Stimulated activated CD4-positive, alpha-beta T cell treated with anti-CD3 and anti-CD28 coated beads, Interleukin-1b, Interleukin-23, amount 100 ng/mL, for 1 hour (primary cell): ENCODE results near the gene PRODH2.

ENCODE experiments used
- DNase-seq, 2 donors: peaks; one replicate each; pipeline ENCODE4 v3.0.0-alpha.2; 2020; ENCODE audit warnings: low read depth in 2 of 2

PRODH2 gene, protein sequence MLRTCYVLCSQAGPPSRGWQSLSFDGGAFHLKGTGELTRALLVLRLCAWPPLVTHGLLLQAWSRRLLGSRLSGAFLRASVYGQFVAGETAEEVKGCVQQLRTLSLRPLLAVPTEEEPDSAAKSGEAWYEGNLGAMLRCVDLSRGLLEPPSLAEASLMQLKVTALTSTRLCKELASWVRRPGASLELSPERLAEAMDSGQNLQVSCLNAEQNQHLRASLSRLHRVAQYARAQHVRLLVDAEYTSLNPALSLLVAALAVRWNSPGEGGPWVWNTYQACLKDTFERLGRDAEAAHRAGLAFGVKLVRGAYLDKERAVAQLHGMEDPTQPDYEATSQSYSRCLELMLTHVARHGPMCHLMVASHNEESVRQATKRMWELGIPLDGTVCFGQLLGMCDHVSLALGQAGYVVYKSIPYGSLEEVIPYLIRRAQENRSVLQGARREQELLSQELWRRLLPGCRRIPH

DNA sequence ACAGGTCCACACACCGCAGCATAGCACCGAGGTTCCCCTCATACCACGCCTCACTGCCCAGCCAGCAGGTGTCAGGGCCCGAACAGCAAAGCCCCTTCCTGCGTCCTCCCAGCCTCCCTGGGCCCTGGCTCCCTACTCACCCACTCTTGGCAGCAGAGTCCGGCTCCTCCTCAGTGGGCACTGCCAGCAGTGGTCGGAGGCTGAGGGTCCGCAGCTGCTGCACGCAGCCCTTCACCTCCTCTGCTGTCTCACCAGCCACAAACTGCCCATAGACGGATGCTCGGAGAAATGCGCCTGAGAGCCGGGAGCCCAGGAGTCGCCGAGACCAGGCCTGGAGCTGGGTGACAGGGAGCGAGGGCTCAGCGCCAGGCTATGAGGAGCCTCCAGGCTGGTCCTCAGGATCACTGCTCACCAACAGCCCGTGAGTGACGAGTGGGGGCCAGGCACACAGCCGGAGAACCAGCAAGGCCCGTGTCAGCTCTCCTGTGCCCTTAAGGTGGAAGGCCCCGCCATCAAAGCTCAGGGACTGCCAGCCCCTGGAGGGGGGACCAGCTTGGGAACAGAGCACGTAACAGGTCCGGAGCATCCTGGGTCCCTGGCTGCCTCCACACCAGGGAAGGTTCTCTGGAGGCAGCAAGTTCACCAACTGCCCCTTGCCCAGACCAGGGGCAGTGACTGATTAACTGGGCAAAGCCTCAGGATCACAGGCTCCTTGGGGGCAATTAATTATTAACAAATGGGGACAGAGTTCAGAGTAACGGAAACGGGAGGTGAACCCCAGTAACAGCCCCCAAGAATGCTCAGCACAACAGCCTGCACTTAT lies at the start of gene PRODH2:
Gene PRODH2 (minus strand): TSS at position 626 of the 823 bp plus-strand sequence. CDS start 40 bp downstream, at position 586.
- no peak for DNase-seq

DNA sequence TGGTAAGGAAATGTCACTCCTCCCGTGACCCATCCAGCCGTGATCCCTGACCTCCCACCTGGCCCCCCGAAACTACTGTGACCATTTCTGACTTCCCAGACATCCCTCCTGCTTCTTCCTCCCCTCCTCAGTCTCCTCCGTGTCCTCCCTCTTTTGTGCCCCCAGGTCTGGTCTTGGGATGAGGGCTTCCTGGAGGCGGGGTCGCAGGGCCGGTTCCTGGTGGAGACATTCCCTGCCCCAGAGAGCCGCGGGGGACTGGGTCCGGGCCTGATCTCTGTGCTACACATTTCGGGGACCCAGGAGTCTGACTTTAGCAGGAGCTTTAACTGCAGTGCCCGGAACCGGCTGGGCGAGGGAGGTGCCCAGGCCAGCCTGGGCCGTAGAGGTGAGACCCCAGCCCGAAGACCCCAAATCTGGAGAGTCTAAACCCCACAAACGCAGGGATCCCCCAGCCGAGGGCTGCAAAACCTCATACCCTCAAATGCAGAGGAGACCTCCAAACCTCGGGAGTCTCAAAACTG lies 49.1 kb upstream of the PRODH2 start:
- no peak for DNase-seq

DNA sequence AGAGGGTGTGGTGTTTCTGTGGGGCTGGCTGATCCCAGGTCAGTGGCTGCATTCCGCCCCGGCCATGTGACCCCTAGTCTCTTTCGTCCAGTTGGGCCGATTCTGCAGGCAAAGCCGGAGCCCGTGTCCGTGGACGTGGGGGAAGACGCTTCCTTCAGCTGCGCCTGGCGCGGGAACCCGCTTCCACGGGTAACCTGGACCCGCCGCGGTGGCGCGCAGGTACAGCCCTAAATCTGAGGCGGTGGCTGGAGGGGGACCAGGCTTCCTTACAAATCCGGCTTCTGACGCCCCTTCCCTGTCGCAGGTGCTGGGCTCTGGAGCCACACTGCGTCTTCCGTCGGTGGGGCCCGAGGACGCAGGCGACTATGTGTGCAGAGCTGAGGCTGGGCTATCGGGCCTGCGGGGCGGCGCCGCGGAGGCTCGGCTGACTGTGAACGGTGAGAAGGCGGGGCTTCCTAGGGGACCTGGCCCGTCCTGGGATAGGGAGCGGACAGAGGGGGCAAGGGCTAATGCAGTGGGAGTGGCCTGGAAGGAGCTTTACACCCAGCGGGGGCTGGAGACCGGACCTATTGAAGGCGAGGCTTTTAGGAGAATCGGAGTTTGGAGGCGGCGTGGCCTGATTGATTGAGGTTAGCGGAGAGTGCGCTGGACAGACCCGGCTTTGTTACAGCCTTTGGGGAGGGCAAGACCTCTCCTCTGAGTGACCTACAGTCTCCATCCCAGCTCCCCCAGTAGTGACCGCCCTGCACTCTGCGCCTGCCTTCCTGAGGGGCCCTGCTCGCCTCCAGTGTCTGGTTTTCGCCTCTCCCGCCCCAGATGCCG lies 48.4 kb upstream of the PRODH2 start:
- DNase-seq: no peak

DNA sequence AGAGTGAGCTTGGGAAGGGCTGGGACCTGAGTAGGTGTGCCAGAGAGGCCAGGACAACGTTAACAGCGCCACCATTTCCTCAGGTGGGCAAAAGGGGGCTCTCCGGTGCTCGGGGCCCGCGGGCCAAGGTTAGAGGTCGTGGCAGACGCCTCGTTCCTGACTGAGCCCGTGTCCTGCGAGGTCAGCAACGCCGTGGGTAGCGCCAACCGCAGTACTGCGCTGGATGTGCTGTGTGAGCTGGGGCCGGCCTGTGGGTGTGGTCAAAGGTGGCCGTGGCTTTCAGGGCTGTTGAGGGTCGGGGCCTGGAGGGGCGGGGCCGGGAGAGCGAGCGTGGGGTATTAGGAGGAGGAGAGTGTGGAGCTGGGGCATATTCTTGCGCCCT lies 47.8 kb upstream of the PRODH2 start:
- DNase-seq: no peak

DNA sequence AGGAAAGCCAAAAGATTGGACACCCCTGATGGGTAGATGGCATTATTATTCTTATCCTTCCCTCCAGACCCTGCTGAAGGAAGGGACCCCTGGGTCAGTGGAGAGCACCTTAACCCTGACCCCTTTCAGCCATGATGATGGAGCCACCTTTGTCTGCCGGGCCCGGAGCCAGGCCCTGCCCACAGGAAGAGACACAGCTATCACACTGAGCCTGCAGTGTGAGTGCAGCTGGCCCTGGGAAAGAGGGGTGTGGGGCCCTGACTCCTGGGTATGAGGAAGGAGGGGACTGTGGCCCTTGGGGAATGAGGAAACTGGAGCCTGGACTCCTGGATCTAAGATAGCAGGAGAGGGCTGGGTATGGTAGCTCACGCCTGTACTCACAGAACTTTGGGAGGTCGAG lies 46.8 kb upstream of the PRODH2 start:
- DNase-seq: no peak

DNA sequence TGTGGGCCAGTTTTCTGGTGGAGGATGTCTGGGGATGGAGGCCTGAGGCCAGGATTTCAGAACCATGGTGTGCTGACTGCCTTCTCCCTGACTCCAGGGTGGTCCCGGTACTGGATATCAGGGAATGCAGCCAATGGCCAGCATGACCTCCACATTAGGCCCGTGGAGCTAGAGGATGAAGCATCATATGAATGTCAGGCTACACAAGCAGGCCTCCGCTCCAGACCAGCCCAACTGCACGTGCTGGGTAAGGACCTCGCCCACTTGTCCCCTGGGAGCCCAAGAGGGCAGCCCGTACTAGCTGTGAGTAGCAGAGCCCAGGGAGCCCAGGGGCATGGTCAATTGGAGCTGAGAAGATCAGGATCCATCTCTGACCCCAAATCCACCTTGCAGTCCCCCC lies 45.7 kb upstream of the PRODH2 start:
- DNase-seq: no peak

DNA sequence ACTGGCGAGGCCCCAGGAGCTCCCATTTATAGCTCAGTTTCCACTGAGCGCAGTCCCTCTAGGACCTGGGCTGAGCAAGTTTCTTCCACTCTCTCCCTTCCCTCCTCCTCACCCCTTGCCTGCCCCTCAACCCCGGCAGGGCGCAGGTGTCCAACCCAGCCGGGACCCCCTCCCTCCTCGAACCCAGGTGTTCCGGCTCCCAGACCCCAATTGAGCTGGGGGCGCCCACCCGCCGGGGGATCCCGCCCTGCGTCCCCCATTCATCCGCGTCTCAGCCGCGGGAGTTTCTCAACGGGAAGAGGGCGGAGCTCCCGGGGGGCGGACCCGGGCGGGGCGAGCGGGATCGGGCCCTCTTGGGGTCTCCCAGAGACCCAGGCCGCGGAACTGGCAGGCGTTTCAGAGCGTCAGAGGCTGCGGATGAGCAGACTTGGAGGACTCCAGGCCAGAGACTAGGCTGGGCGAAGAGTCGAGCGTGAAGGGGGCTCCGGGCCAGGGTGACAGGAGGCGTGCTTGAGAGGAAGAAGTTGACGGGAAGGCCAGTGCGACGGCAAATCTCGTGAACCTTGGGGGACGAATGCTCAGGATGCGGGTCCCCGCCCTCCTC lies 44.0 kb upstream of the PRODH2 start, which contains the start of gene KIRREL2:
Gene KIRREL2 (plus strand): TSS at position 366 of the 604 bp plus-strand sequence. CDS start 209 bp downstream, at position 575.
- DNase-seq: peak in 1 of 2 donors; percentile 12

DNA sequence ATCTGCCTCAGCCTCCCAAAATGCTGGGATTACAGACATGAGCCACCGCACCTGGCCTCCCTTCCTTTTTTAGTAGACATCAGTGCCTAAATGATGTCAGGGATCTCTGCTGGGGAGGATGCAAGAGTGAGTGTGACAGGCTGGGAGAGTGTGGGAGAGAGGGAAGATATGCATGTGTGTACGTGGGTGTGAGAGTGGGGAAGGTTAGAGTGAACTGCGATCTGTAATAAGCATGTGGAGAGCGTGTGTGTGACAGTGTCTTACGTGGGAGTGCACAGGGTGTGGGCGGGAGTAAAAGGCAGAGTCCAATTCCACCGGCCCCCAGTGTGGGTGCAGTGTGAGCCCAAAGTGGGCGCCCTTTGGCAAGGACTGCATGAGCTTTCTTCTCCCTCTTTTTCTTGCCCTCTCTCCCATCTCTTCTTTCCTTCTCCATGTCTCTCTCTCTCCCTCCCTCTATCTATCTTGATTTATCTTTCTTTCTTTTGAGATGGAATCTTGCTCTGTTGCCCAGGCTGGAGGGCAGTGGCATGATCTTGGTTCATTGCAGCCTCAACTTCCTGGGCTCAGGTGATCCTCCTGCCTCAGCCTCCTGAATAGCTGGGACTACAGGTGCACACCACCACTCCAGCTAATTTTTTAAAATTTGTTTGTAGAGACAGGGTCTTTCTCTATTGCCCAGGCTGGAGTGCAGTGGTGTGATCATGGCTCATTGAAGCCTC lies 40.6 kb upstream of the PRODH2 start:
- no peak for DNase-seq

DNA sequence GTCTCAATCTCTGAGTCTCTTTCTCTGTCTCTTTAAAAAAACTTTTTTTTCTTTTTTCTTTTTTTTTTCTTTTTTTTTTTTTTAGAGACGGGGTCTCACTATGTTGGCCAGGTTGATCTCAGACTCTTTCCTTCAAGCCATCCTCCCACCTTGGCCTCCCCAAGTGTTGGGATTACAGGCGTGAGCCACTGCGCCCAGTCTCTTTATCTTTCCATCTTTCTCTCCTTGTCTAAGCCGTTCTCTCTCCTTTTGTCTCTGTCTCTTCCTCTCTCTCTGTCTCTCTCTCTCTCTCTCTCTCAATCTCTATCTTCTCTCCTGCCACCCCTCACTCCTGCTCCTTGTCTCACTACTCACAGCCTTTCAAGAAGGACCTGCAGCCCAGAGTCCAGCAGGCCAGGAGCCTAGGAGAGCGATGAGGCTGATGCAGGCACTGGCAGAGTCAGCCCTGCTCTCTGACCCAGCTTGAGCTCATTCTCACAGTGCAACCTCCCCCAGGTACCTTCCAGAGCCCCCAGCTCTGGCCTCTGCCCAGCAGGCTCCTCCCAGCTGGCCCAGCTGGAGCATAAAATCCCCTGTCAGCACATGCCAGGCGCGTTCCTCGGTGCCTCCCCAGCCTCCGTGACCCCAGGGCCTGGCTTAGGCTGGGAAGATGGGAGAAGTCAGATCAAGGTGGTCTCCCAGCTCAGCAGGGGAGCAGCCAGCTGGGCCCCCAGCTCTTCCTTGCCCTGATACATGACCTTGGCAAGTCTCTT lies 39.6 kb upstream of the PRODH2 start, which contains the start of gene NPHS1:
Gene NPHS1 (minus strand): TSS at position 476 of the 752 bp plus-strand sequence. CDS start 667 bp downstream, outside the sequence.
- no peak for DNase-seq

DNA sequence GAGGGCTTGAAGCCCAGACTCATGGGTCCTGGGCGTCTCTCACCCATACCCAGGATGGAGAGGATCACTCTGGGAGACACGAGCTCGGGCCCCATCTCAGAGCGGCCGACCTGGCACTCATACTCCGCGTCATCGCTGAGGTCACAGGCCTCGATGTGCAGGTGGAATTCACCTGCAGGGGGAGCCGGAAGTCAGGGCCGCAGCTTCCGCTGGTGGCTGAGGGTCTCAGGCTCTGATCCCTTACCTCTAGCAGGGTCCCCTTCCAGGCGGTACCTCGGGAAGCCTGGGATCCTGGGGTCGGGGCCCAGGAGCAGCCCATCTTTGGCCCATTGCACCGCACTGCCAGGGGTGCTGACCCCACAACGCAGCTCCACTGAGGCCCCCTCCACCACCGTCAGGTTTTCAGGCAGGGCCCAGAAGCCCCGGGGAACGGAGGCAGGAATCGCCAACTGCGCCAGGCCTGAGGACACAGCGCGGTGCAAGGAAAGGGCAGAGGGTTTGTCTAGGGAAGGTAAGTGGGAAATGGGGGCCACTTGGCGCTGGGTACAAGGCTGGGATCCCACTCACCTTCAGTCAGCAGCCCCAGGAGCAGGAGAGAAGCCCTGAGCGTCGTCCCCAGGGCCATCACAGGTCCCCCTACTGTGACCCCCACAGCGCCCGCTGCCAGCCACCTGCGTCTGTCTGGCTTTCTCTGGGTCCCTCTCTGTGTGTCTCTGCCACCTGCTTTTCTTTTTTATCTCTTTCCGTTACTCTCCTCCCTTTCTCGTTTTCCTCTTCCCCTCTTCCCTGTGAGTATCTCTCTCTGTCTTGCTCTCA lies 38.8 kb upstream of the PRODH2 start:
- no peak for DNase-seq

DNA sequence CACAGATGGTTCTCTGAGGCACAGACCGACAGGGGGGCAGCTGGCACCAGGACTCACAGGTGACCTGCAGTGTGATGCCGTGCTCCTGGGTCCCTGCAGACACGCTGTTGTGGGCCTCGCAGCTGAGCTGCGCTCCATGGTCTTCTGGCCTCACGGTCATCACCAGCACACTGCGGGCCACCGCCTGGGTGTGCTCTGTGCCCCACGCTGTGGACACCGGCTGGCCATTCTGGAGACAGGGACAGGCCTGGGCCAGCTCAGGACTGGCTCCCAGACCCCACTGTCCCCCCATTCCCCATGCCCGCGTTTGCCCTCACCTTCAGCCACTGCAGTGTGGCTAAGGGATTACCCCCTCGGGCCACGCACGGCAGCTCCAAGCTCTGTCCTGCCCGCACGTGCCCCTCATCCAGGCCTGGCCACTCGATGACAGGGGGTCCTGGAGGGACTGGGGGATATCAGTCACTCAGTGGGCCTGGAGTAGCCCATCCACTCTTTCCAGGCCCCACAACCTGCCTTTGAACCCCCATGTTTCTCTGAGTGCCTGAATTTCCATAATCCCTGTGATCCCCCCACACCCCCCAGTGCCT lies 36.4 kb upstream of the PRODH2 start:
- no peak for DNase-seq

DNA sequence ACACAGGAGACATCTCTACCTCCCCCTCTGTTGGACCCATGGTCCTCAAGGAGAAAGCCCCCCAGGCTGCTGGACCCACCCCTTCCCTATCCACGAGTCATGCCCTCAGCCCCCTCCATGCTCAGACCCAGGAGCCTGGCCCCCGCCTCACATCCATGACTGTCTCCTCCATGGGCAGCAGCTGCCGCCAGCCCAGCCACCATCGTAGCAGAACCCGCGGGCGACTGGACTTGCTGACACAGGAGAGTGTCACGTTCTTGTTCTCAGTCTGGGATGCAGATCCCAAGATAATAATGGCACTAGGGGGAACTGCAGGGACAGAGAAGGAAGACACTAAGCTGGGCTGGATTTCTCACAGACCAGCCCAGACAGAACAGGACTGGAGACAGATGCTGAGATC lies 35.8 kb upstream of the PRODH2 start:
- DNase-seq: no peak

DNA sequence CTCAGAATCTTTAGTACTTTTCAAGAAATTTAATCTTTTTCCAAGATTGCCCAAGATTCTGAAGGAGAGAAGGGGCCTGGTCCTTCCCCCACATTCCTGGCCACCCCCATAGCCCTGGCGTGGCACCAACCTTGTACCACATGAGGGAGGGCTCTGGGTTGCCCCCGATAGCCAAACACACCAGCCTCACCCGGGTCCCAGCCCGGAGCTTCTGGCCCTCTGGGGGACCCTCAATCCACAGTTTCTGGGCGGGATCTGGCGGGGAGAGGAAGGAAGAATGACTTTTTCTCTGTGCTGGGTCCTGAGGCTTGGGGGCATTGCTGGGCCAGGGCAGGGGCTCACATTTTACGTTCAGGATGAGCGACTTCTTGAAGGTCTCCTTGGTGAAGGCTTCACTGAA lies 35.3 kb upstream of the PRODH2 start:
- no peak for DNase-seq

DNA sequence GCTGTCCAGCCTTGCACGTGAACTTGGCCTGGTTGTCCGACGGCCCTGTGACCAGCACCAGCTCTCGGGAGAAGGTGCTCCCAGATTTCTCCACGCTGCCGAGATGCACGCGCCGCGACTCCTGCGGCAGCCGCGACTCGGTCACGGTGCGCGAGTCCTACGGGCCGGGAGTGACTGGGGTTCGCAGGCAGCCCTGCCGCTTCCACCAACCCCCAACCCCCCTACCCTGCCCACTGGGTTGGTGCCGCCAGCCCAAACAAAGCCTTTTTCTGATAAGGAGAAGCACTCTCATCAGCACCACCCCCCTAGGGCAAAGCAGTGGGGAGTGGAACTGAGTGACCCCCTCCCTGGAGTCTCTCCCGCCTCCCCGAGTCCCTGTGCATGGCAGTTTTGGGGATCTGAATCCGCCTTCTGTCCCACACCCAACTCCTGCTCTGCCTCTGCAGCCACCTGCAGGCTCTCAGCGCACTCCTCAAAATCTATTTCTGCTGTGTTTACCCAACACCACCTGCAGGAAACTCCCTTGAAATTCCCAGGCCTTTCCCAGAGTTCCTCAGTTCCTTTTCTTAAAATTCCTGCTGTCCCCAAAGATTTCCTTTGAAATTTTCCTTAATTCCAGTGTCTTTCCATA lies 33.5 kb upstream of the PRODH2 start:
- DNase-seq: no peak

DNA sequence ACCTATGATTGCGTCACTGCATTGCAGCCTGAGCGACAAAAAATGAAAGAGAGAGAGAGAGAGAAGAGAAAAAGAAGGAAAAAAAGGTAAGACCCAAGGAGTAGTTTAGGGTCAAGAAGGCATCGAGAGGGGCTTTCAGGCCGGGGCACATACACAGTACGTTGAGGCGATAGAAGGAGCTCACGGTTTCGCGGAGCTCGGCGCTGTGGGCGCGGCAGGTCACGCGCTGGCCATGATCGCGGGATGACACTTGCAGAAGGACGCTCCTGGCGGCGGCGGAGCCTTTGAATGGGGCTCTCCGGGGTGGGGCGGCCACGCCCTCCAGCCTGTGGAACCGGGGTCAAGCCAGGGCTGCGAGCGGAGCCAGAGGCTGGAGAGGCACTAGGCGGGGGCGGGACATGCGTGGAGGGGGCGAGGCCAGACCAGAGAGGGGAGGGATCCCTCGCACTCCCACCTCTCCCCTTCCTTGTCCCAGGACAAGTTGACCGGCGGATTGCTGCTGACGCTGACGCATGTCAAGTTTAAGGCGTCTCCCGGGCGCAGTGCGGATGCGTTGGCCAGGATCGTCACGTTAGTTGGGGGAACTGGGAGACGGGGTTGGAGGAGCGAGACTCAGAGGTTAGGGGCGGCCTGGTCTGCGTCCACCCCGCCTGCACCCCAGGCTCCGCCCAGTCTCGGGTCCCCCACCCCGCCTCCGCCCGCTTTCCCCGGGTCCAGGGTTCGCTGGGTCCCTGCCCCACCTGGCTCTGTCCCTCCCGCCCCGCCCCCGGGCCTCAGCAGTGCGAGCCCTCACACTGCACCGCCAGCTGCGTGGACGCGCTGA lies 32.8 kb upstream of the PRODH2 start:
- no peak for DNase-seq

DNA sequence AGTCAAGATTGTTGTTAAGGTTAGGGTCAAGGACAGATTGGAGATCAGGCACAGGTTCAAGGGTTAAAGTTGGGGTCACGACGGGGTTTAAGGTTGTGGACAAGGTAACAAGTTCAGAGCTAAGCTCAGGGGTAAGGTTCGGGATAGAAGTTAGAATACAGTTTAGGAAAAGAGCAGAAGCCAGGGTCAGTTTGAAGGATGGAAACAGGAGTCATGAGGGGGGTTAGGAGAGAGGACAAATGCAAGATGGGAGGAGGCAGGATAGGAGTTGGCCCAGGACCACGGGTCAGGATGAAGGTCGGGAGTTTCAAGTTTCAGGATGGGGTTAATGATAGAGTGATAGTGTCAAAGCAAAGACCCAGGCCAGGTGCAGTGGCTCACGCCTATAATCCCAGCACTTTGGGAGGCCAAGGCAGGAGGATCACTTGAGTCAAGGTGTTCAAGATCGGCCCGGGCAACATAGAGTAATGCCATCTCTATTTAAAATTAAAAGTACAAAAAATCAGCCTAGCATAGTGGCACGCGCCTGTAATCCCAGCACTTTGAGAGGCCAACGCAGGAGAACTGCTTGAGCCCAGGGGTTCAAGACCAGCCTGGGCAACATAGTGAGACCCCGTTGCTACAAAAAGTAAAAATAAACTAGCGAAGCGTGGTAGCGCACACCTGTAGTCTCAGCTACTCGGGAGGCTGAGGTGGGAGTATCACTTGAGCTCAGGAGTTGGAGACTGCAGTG lies 32.0 kb upstream of the PRODH2 start:
- DNase-seq: no peak
